SIG-M5 treated with dmso at 0.1 percent for 504 hours (cell line): ENCODE data around the gene FAM222A.

Experiments used
- DNase-seq: peaks from one replicate; lab custom pipeline; 2025; ENCODE audit not compliant: unreplicated experiment; lab: John Stamatoyannopoulos, UW

The FAM222A gene

GRCh38 chr12:109736552-109737108 is 23.0 kb downstream of the FAM222A start:
- peak; percentile 55 for DNase-seq

- DNase-seq: no peak
Observed at GRCh38 chr12:109737126-109737525, 23.5 kb downstream of the FAM222A start.

GRCh38 chr12:109737631-109738030 is 24.0 kb downstream of the FAM222A start:
- DNase-seq: no peak

GRCh38 chr12:109738209-109738608 is 24.6 kb downstream of the FAM222A start:
- no peak for DNase-seq

- DNase-seq: no peak
Observed at GRCh38 chr12:109738878-109739665, 25.4 kb downstream of the FAM222A start.

- DNase-seq: no peak
Observed at GRCh38 chr12:109739747-109740693, 26.4 kb downstream of the FAM222A start.

- no peak for DNase-seq
Observed at GRCh38 chr12:109740694-109741245, 27.1 kb downstream of the FAM222A start.

- no peak for DNase-seq
Observed at GRCh38 chr12:109741286-109741969, 27.8 kb downstream of the FAM222A start.

GRCh38 chr12:109741970-109742703 is 28.5 kb downstream of the FAM222A start:
- no peak for DNase-seq

GRCh38 chr12:109743076-109743910 is 29.7 kb downstream of the FAM222A start:
- DNase-seq: no peak

GRCh38 chr12:109744026-109744425 is 30.4 kb downstream of the FAM222A start:
- no peak for DNase-seq

- DNase-seq: peak; percentile 44
Observed at GRCh38 chr12:109744986-109745942, 31.6 kb downstream of the FAM222A start.

- no peak for DNase-seq
Observed at GRCh38 chr12:109752117-109753053, 38.8 kb downstream of the FAM222A start.

- no peak for DNase-seq
Observed at GRCh38 chr12:109753054-109753401, 39.4 kb downstream of the FAM222A start.

GRCh38 chr12:109753959-109754358 is 40.3 kb downstream of the FAM222A start:
- DNase-seq: no peak

GRCh38 chr12:109756457-109756856 is 42.8 kb downstream of the FAM222A start:
- DNase-seq: no peak

- no peak for DNase-seq
Observed at GRCh38 chr12:109757671-109758265, 44.1 kb downstream of the FAM222A start.
